IMR-90 (cell line): ENCODE data around the gene IFRD2. TPM values are rescaled to one million over a fixed set of nuclear protein-coding genes. Genes with fewer than 3 reads are reported as not detected.

Source experiments
- ATAC-seq: fragments of 200-7000 bp; cut with Tn5 transposase; 2 replicates; pipeline ENCODE4 v1.9.1; 2020; ENCODE audit warnings: low read depth, mild to moderate bottlenecking, moderate library complexity
- BruUV-seq: library from RNA; stranded (reverse); fragments of 400-500 nt; replicated peaks from 2 replicates; lab custom pipeline; 2021; lab: Mats Ljungman, UMichigan
- CTCF ChIA-PET: fragments of 300-600 bp; formaldehyde crosslinking; extraction: SDS; loops from one replicate; lab custom pipeline; 2021; ENCODE audit warnings: antibody characterized with exemption; lab: Yijun Ruan, JAX
- POLR2A ChIA-PET: fragments of 300-600 bp; sonication (Branson Sonifier 250); formaldehyde crosslinking; loops from one replicate; lab custom pipeline; 2022; ENCODE audit warnings: antibody characterized with exemption; ENCODE audit not compliant: unreplicated experiment; lab: Charles Lee
- DNase-seq: peaks from one replicate; pipeline ENCODE4 v3.0.0; 2013
- H2AFZ ChIP-seq: replicated peaks from 2 replicates; pipeline ENCODE3; 2013; ENCODE audit warnings: low read length, mild to moderate bottlenecking; ENCODE audit not compliant: poor library complexity
- H2AK5ac ChIP-seq: 2 replicates; pipeline ENCODE4 v1.6.1; 2013; ENCODE audit warnings: low read depth, low read length, inconsistent platforms
- H2AK9ac ChIP-seq: replicated peaks from 2 replicates; pipeline ENCODE3; 2013; ENCODE audit warnings: mild to moderate bottlenecking, low read depth, low read length, moderate library complexity; ENCODE audit not compliant: poor library complexity
- H2BK120ac ChIP-seq: 2 replicates; pipeline ENCODE4 v1.6.1; 2013; ENCODE audit warnings: low read depth, low read length, inconsistent platforms
- H2BK15ac ChIP-seq: 3 replicates; pipeline ENCODE4 v1.6.1; 2013; ENCODE audit warnings: low read depth, low read length, inconsistent platforms
- H2BK20ac ChIP-seq: 2 replicates; pipeline ENCODE4 v1.6.1; 2013; ENCODE audit warnings: low read depth, mild to moderate bottlenecking, inconsistent platforms, low read length, moderate library complexity
- H2BK5ac ChIP-seq: 2 replicates; pipeline ENCODE4 v1.6.1; 2013; ENCODE audit warnings: mild to moderate bottlenecking, low read depth, low read length, inconsistent platforms; ENCODE audit not compliant: poor library complexity, severe bottlenecking
- H3K14ac ChIP-seq: replicated peaks from 2 replicates; pipeline ENCODE4 v1.6.1; 2013; ENCODE audit warnings: low read depth, low read length, inconsistent platforms
- H3K18ac ChIP-seq: 2 replicates; pipeline ENCODE4 v1.6.1; 2013; ENCODE audit warnings: low read depth, low read length, control low read depth
- H3K23ac ChIP-seq: 2 replicates; pipeline ENCODE4 v1.6.1; 2013; ENCODE audit warnings: low read depth, low read length, inconsistent platforms
- H3K27ac ChIP-seq: 2 replicates; pipeline ENCODE4 v1.5.1; 2013; ENCODE audit warnings: mild to moderate bottlenecking, control low read depth, low read length; ENCODE audit not compliant: insufficient read depth
- H3K27me3 ChIP-seq: 2 replicates; pipeline ENCODE4 v1.6.1; 2013; ENCODE audit warnings: low read length; ENCODE audit not compliant: control insufficient read depth, insufficient read depth
- H3K36me3 ChIP-seq: 2 replicates; pipeline ENCODE4 v1.6.1; 2013; ENCODE audit warnings: low read length, mixed read lengths; ENCODE audit not compliant: control insufficient read depth, insufficient read depth
- H3K4ac ChIP-seq: 2 replicates; pipeline ENCODE4 v1.6.1; 2013; ENCODE audit warnings: low read depth, low read length, inconsistent platforms
- H3K4me1 ChIP-seq: 2 replicates; pipeline ENCODE4 v1.6.1; 2013; ENCODE audit warnings: low read length, mixed read lengths; ENCODE audit not compliant: control insufficient read depth, insufficient read depth
- H3K4me2 ChIP-seq: 2 replicates; pipeline ENCODE4 v1.6.1; 2013; ENCODE audit warnings: low read depth, mild to moderate bottlenecking, control low read depth, low read length, moderate library complexity
- H3K4me3 ChIP-seq: 2 replicates; pipeline ENCODE4 v1.5.1; 2013; ENCODE audit warnings: low read depth, mild to moderate bottlenecking, control low read depth, low read length, moderate library complexity; ENCODE audit not compliant: insufficient read depth
- H3K56ac ChIP-seq: 2 replicates; pipeline ENCODE4 v1.6.1; 2013; ENCODE audit warnings: low read length, inconsistent platforms; ENCODE audit not compliant: insufficient read depth; ENCODE audit errors: extremely low read depth
- H3K79me1 ChIP-seq, 2 experiments: 2 replicates each; pipeline ENCODE4 v1.6.1; 2013; ENCODE audit warnings: low read length in 2 of 2, inconsistent platforms in 1 of 2, low read depth in 1 of 2
- H3K9ac ChIP-seq: 2 replicates; pipeline ENCODE4 v1.6.1; 2013; ENCODE audit warnings: low read depth, low read length, control low read depth
- H3K9me1 ChIP-seq: 2 replicates; pipeline ENCODE4 v1.6.1; 2013; ENCODE audit warnings: low read length, inconsistent platforms; ENCODE audit not compliant: insufficient read depth
- H3K9me3 ChIP-seq: 2 replicates; pipeline ENCODE4 v1.6.1; 2013; ENCODE audit warnings: low read length; ENCODE audit not compliant: control insufficient read depth, insufficient read depth
- H4K20me1 ChIP-seq: 2 replicates; pipeline ENCODE4 v1.6.1; 2013; ENCODE audit warnings: low read length, inconsistent platforms; ENCODE audit not compliant: insufficient read depth
- H4K5ac ChIP-seq: 2 replicates; pipeline ENCODE4 v1.6.1; 2013; ENCODE audit warnings: mild to moderate bottlenecking, low read depth, low read length, control low read depth
- H4K8ac ChIP-seq, 2 experiments: 2 replicates each; pipeline ENCODE4 v1.6.1; 2013; ENCODE audit warnings: low read depth in 2 of 2, low read length in 2 of 2, control low read depth in 1 of 2, inconsistent platforms in 1 of 2
- H4K91ac ChIP-seq: 2 replicates; pipeline ENCODE4 v1.6.1; 2013; ENCODE audit warnings: low read depth, low read length, inconsistent platforms; ENCODE audit not compliant: insufficient read depth
- BHLHE40 ChIP-seq: fragments of 150-350 bp; IDR thresholded peaks from 2 replicates; pipeline ENCODE4 v1.6.1; 2016; ENCODE audit warnings: mild to moderate bottlenecking, low read depth, low read length
- CHD1 ChIP-seq: IDR thresholded peaks from 2 replicates; pipeline ENCODE4 v1.6.1; 2012; ENCODE audit warnings: low read depth, low read length, improper control_type of control experiment
- FOS ChIP-seq: fragments of 150-350 bp; IDR thresholded peaks from 2 replicates; pipeline ENCODE4 v1.6.1; 2016; ENCODE audit warnings: low read depth, low read length
- MAFK ChIP-seq: IDR thresholded peaks from 2 replicates; pipeline ENCODE4 v1.6.1; 2012; ENCODE audit warnings: low read depth, low read length, improper control_type of control experiment
- MAZ ChIP-seq: IDR thresholded peaks from 2 replicates; pipeline ENCODE4 v1.6.1; 2012; ENCODE audit warnings: low read depth, mild to moderate bottlenecking, low read length, improper control_type of control experiment, moderate library complexity, borderline replicate concordance
- NFE2L2 ChIP-seq: fragments of 150-350 bp; IDR thresholded peaks from 2 replicates; pipeline ENCODE4 v1.6.1; 2016; ENCODE audit warnings: low read depth, mild to moderate bottlenecking, low read length
- POLR2A ChIP-seq: IDR thresholded peaks from 2 replicates; pipeline ENCODE4 v1.6.1; 2012; ENCODE audit warnings: mild to moderate bottlenecking, low read depth, low read length
- RCOR1 ChIP-seq: IDR thresholded peaks from 2 replicates; pipeline ENCODE4 v1.6.1; 2012; ENCODE audit warnings: mild to moderate bottlenecking, low read length, improper control_type of control experiment; ENCODE audit not compliant: insufficient replicate concordance
- RFX5 ChIP-seq: IDR thresholded peaks from 2 replicates; pipeline ENCODE4 v1.8.0; 2012; ENCODE audit warnings: low read depth, mild to moderate bottlenecking, low read length, moderate library complexity
- WGBS, 2 experiments: methylation state at CpG; one replicate each; pipeline versions ENCODE4 v1.1.5 to v1.1.7; 2013; ENCODE audit warnings: missing lambda C conversion rate in 2 of 2; ENCODE audit not compliant: insufficient read length in 1 of 2; ENCODE audit errors: extremely low coverage in 2 of 2; 5-methylcytosine and 5-hydroxymethylcytosine counted together
- dilution Hi-C: fragments of 300-500 bp; cut with HindIII; formaldehyde crosslinking; loops from one replicate; pipeline ENCODE4 v1.14.3; 2018; ENCODE audit warnings: low sequenced_read_pairs; ENCODE audit not compliant: unreplicated experiment
- in situ Hi-C: fragments of 300-500 bp; cut with MboI; formaldehyde crosslinking; loops from 3 replicates; pipeline ENCODE4 v1.14.3; 2019; ENCODE audit warnings: low sequenced_read_pairs, inconsistent platforms, mixed read lengths
- intact Hi-C: fragments of 100-400 bp; cut with micrococcal nuclease; formaldehyde crosslinking; loops from 2 replicates; pipeline ENCODE4 v1.10.0; 2022
- polyA plus RNA-seq, 3 experiments: library from polyadenylated mRNA; depleted of rRNA; stranded (reverse); fragments of >200 nt; gene quantifications; 2 replicates each; pipeline ENCODE4 v1.2.3, GENCODE V29; 2012; ENCODE audit warnings: low replicate concordance in 1 of 3
- total RNA-seq: library from RNA; depleted of rRNA; stranded (reverse); fragments of >200 nt; gene quantifications from 2 replicates; pipeline ENCODE4 v1.2.3, GENCODE V29; 2012
- TF ChIP-seq, protein P1 (sequence below): fragments of 150-350 bp; IDR thresholded peaks from 2 replicates; pipeline ENCODE4 v1.6.1; 2017; ENCODE audit warnings: mild to moderate bottlenecking, antibody characterized with exemption, low read length, low read depth
- TF ChIP-seq, protein P2 (sequence below): conservative IDR thresholded peaks from 2 replicates; pipeline ENCODE4 v1.5.1; 2012; ENCODE audit warnings: mild to moderate bottlenecking, low read depth, low read length, improper control_type of control experiment
- TF ChIP-seq, protein P3 (sequence below): fragments of 150-350 bp; IDR thresholded peaks from 2 replicates; pipeline ENCODE4 v1.6.1; 2016; ENCODE audit warnings: low read depth, mild to moderate bottlenecking, low read length, moderate library complexity, borderline replicate concordance

Gene IFRD2
- total and polyA plus RNA-seq, 2 of the 4 experiments (the other 2 are of a cell fraction): 52.7 to 79.1 TPM

GRCh38 chr3:50266017-50266416 lies 26.2 kb downstream of the IFRD2 start:
- DNase-seq (no peak), ATAC-seq (no peak)
- Histone ChIP-seq H4K20me1 (no peaks in the 10 kb centered on the region), H4K91ac (peak overlapping the region; percentile 99), H3K9me3 (no peaks in the 10 kb centered on the region), H3K27ac (peak overlapping the region; percentile 97), H3K79me1 (peaks cover 4 to 63% of the 10 kb centered on the region in 2 experiments; a peak in 3 of 4 replicates), H2BK20ac (peak overlapping the region; percentile 96), H3K4ac (peak overlapping the region; percentile 100), H2BK5ac (peak overlapping the region; percentile 85), H3K14ac (peak overlapping the region; percentile 93; the same call in 1 of the 2 replicates), H4K8ac (peak overlapping the region; percentile 94 to 99; a peak in 3 of 4 replicates), H2AFZ (peak overlapping the region; percentile 44), H3K4me3 (no peak overlapping the region), H3K9ac (peak overlapping the region; percentile 61; the same call in 1 of the 2 replicates), H3K4me2 (no peak overlapping the region), H2BK15ac (peak overlapping the region; percentile 97; the same call in 1 of the 3 replicates), H3K36me3 (no peaks in the 10 kb centered on the region), H3K18ac (peak overlapping the region; percentile 28; the same call in 1 of the 2 replicates), H2AK5ac (peak overlapping the region; percentile 100), H3K4me1 (peaks cover 68% of the 10 kb centered on the region), H3K56ac (no peak overlapping the region), H2BK120ac (peak overlapping the region; percentile 97), H2AK9ac (peak overlapping the region; percentile 97), H3K23ac (0 out of 2 replicates have a peak overlapping the region, but pooled peaks have one; percentile 52), H3K27me3 (no peaks in the 10 kb centered on the region), H4K5ac (peak overlapping the region; percentile 94), H3K9me1 (peaks cover 48% of the 10 kb centered on the region)
- TF ChIP-seq CHD1 (no peak), POLR2A (no peak), RCOR1 (no peak), NFE2L2 (no peak), FOS (no peak), MAFK (no peak), MAZ (no peak), BHLHE40 (no peak), RFX5 (no peak)
- TF ChIP-seq, protein P1, sequence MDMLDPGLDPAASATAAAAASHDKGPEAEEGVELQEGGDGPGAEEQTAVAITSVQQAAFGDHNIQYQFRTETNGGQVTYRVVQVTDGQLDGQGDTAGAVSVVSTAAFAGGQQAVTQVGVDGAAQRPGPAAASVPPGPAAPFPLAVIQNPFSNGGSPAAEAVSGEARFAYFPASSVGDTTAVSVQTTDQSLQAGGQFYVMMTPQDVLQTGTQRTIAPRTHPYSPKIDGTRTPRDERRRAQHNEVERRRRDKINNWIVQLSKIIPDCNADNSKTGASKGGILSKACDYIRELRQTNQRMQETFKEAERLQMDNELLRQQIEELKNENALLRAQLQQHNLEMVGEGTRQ: no peak
- TF ChIP-seq, protein P2, sequence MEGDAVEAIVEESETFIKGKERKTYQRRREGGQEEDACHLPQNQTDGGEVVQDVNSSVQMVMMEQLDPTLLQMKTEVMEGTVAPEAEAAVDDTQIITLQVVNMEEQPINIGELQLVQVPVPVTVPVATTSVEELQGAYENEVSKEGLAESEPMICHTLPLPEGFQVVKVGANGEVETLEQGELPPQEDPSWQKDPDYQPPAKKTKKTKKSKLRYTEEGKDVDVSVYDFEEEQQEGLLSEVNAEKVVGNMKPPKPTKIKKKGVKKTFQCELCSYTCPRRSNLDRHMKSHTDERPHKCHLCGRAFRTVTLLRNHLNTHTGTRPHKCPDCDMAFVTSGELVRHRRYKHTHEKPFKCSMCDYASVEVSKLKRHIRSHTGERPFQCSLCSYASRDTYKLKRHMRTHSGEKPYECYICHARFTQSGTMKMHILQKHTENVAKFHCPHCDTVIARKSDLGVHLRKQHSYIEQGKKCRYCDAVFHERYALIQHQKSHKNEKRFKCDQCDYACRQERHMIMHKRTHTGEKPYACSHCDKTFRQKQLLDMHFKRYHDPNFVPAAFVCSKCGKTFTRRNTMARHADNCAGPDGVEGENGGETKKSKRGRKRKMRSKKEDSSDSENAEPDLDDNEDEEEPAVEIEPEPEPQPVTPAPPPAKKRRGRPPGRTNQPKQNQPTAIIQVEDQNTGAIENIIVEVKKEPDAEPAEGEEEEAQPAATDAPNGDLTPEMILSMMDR: no peak
- TF ChIP-seq, protein P3, sequence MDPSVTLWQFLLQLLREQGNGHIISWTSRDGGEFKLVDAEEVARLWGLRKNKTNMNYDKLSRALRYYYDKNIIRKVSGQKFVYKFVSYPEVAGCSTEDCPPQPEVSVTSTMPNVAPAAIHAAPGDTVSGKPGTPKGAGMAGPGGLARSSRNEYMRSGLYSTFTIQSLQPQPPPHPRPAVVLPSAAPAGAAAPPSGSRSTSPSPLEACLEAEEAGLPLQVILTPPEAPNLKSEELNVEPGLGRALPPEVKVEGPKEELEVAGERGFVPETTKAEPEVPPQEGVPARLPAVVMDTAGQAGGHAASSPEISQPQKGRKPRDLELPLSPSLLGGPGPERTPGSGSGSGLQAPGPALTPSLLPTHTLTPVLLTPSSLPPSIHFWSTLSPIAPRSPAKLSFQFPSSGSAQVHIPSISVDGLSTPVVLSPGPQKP: no peak
- dilution Hi-C loops: no loop called here
- ChIA-PET CTCF (interaction anchor here (0.5 kb wide), 1 partner anchor 29 kb away, joined by 3 read pairs; no protein-coding TSS in a partner anchor), POLR2A (no interaction called here)
- BruUV-seq: no TSS peak
- in situ Hi-C loops: no loop called here
- 88% methylated on average over 6 of the region's 6 CpGs; no CpG with 5 or more reads in 1 of the 2 experiments for WGBS, 2 experiments
- intact Hi-C loops: no loop called here
